GM21447 (cell line): ENCODE data around the gene FRMD4A.

ENCODE experiments used
- ATAC-seq: cut with Tn5 transposase; IDR thresholded peaks from one replicate; pipeline ENCODE4 v1.9.1; 2021; ENCODE audit not compliant: unreplicated experiment

The FRMD4A gene

GRCh38 chr10:14191407-14191806 lies 139.3 kb downstream of the FRMD4A start:
- ATAC-seq = no peak

- ATAC-seq = no peak
Observed at GRCh38 chr10:14190702-14191101, 140.0 kb downstream of the FRMD4A start.

DNA sequence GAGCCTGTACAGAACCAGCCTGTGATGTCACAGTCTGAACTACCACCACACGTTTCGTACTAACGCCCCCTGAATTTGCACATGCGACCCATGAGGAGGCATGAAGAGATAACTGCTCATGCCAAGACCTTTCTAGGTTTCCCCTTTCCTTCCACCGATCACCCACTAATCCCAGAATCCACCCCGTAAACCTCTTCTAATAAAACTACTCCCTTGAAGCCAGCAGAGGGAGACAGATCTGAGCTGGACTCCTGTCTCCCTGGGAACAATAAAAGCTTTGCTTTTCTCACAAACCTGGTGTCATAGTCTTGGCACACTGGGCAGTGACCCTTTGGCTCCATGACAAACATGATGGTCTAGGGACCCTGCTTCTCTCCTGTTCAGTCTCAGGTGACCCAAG lies 144.5 kb downstream of the FRMD4A start:
- no peak for ATAC-seq

DNA sequence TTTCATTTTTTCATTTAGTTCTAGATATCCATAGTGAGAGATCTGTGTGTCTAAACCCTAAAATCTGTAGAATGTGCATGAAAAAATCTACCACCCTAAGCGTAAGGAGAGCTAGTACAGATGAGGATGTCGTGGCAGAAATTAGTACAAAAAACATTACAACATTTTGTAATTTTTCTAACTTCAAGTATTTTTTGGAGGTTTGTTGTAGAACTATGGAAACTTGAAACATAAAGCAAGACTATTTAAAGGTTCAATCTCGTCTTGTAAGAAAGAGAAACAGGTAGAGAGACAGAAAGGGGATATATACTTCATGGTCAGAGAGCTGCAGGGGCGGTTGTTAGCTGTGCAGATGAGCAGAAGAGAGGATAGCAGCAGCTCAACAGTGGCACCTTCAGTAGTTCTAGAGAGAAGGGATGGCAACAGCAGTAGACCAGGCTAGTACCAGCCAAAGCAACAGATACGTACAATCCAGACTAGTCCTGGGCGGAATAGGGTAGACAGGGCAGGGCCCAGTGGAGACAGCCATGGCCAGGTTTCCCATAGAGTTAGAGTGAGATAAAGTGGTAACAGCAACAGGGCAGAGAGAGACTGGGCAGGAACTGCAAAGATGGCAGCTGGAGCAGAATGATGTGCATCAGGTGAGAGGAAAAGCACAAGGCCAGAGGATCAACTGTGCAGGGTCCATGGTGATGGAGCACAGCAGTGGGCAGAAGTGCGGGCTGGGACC lies 145.2 kb downstream of the FRMD4A start:
- peak; percentile 61 for ATAC-seq

DNA sequence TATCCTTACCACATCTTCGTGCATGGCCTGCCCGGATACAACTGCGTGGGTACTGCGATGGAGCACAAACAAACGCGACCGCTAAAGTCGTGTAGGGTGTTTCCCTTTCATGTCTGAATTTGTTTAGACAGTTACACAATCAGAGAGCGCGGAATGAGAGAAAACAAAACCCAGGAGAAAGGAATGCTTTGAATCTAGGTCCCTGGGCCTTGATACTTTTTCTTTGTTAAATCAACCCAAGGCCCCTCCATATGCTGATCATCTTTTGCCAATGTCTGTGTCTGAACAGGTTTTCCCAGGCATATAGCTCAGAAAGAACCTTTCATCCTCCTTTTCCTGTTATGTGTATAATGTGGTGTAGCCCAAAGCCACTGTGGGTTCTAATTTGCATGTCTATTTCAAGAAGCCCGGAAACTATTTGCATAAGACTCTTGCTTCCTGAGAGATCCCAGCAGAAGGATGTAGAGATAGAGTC lies 145.8 kb downstream of the FRMD4A start:
- peak; percentile 80 for ATAC-seq

DNA sequence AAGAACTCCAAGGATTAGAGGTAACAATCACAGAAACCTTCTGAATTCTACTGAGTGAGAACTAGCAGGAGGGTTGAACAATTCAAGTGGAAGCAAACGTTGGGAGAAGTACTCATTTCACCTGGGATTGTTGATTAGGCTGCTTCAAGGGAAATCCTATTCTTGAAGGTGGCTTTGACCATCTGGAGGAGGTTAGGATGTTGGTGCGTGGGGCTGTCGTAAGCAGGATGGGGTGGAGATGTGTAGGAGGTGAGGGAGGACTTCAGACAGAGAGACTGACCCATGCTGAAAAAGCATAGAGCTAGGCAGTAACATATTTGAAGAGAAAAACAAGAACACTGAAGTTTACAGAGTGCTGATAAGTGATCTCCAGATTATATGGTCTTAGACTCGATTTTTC lies 147.9 kb downstream of the FRMD4A start:
- no peak for ATAC-seq

- ATAC-seq = no peak
Observed at GRCh38 chr10:14181567-14181936, 149.2 kb downstream of the FRMD4A start.

DNA sequence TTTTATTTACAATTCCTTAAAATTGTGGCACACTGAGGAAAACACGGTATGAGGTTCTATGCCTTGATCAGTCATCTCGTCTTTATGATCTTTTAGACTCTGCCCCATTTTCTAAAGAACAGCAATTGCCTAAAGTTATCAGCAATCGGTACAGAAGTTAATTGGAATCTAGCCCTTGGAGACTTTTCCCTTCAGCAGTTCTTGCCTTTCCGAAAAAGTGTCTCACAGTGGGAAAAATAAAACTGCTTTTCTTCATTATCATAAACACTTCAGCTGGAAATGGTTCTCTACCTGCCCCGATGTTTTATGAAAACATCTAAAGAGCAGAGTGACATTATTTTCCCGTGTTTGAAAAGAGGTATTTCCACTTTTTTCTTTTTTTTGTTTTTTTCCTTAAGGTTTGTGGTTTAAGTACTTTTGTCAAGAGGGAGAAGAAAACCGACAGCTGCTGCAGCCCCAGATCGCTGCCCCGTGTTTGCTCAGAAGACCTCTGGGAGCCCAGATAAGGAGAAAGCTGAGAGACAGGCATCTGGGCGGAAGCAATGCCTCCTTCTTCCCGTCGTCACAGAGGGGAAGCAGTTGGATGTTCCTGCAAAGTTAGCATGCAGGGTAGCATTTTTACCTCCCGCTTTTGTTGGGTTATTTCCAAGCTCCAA lies 149.7 kb downstream of the FRMD4A start:
- ATAC-seq = no peak

GRCh38 chr10:14179251-14179650 lies 151.5 kb downstream of the FRMD4A start:
- ATAC-seq = no peak

- ATAC-seq = no peak
Observed at GRCh38 chr10:14173706-14174594, 156.8 kb downstream of the FRMD4A start.

GRCh38 chr10:14173391-14173705 lies 157.4 kb downstream of the FRMD4A start:
- no peak for ATAC-seq

- no peak for ATAC-seq
Observed at GRCh38 chr10:14172336-14172950, 158.3 kb downstream of the FRMD4A start.

GRCh38 chr10:14171336-14171735 lies 159.4 kb downstream of the FRMD4A start:
- ATAC-seq = no peak

- ATAC-seq = no peak
Observed at GRCh38 chr10:14163377-14164086, 167.2 kb downstream of the FRMD4A start.

DNA sequence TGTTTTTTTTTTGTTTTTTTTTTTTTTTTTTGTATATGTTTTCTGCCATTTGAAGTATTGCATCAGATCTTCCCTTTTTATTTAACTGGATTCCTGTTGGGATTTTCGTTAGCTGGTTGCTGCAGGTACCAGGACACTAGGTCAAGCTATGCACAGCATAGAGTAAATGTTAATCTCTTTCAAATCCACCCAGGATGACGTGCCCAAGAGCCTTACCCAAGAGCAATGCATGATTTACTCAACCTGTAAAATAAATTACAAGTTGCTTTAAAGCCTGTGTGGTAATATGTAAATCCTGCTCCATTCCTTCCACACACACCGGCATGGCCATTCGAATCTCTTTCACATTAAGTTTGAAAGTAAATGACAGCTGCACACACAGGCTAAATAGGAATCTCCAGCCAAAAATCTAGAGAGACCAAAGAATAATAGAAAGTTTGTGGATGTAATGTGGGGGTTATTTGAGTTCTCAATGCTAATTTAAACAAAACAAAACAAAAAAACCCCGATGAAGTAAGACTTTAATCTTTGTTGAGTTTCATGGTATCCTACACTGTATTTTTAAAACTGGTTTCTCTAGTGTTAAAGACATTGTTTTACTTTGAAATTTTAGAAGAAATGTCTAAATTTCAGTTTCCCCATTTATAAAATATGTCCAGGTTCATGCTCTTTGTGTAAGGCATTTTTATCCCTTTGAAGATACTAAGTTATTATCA lies 167.9 kb downstream of the FRMD4A start:
- ATAC-seq = no peak

DNA sequence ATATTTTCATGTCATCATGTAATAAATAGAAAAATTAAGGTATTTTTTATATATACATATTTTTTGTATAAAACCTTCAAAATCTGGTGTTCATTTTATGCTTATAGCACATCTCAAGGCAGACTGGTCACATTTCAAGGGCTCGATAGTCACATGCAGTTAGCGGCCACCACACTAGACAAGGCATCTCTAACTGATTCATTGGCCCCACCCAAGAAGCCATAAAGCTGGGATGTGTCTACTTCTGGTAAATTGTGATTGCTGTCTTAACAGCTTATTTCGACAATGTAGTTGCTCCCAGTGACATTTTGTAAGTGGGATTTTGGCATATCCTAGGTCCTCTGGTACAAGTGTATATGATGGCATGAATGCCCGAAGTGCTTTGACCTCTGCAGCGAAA lies 168.7 kb downstream of the FRMD4A start:
- ATAC-seq = no peak

DNA sequence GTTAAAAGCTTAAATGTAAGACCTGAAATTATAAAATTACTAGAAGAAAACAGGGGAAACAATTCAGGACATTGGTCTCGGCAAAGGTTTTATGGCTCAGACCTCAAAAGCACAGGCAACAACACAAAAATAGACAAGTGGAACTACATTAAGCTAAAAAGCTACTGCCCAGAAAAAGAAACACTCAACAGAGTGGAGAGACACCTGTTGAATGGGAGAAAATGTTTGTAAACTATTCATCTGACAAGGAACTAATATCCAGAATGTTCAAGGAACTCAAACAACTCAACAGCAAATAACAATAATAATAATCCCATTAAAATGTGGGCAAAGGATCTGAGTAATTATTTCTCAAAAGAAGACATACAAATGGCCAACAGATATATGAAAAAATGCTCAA lies 170.4 kb downstream of the FRMD4A start:
- ATAC-seq = no peak

DNA sequence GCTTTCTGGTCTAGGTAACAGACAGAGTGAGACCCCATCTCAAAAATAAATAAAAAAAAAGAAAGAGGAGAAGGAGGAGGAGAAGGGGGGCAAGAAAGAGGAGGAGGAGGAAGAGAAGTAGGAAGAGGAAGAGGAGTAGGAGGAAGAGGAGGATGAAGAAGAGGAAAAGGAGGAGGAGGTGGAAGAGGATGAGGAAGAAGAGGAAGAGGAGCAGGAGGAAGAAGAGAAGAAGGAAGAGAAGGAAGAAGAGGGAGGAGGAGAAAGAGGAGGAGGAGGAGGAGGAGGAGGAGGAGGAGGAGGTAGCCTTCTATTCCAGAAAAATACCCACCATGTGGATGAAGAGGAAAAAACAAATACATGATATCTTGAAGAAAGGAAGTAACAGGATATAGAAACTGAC lies 172.1 kb downstream of the FRMD4A start:
- no peak for ATAC-seq

GRCh38 chr10:14156104-14156503 lies 174.6 kb downstream of the FRMD4A start:
- ATAC-seq = no peak

DNA sequence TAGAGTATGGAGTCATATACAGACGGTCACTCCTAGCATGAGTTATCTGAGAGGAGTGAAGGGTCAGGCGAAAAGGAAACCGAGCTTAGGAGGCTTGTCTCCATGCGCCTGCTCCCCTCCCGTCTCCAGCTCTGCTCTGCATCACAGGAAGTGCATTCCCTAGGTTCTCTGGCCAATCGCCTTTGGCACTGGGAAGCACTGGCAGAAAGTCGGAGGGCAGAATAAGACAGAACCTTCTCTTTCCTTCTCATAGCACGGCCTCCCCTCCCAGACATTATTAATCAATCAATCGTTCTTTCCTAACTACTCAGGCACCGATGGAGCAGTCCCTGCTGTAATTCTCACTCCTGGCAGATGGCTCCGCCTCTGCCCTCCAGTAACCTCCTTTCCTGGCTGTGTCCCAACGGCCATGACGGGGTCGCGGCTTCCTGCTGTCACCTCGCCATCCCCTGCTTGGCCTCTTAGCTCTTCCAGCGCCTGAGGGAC lies 177.1 kb downstream of the FRMD4A start:
- no peak for ATAC-seq
